Fibroblast of mammary gland (primary cell): Measurements from ENCODE around the gene RPE65.
"Not testable (repeated sequence)": the region's sequence is repeated elsewhere in the genome, so short reads cannot be mapped to it uniquely, and the experiment has no call there.

Experiments used
- DNase-seq: peaks from one replicate; pipeline ENCODE4 v3.0.0-alpha.2; 2010; ENCODE audit warnings: low read depth
- H3K4me3 ChIP-seq: 2 replicates; pipeline ENCODE4 v1.5.1; 2011; ENCODE audit warnings: low read depth, mild to moderate bottlenecking, low read length, moderate library complexity; ENCODE audit not compliant: control insufficient read depth
- TF ChIP-seq, protein P1 (sequence below): conservative IDR thresholded peaks from 2 replicates; pipeline ENCODE4 v1.5.1; 2011; ENCODE audit warnings: low read depth, low read length, inconsistent platforms; ENCODE audit not compliant: control insufficient read depth, insufficient read depth

The RPE65 gene

GRCh38 chr1:68449901-68450300 is at the start of gene RPE65:
TSS of gene RPE65 (minus strand) at chr1:68449954. CDS start at chr1:68449905, 49 bp downstream.
- no peak for DNase-seq
- TF ChIP-seq, protein P1, sequence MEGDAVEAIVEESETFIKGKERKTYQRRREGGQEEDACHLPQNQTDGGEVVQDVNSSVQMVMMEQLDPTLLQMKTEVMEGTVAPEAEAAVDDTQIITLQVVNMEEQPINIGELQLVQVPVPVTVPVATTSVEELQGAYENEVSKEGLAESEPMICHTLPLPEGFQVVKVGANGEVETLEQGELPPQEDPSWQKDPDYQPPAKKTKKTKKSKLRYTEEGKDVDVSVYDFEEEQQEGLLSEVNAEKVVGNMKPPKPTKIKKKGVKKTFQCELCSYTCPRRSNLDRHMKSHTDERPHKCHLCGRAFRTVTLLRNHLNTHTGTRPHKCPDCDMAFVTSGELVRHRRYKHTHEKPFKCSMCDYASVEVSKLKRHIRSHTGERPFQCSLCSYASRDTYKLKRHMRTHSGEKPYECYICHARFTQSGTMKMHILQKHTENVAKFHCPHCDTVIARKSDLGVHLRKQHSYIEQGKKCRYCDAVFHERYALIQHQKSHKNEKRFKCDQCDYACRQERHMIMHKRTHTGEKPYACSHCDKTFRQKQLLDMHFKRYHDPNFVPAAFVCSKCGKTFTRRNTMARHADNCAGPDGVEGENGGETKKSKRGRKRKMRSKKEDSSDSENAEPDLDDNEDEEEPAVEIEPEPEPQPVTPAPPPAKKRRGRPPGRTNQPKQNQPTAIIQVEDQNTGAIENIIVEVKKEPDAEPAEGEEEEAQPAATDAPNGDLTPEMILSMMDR = no peak
- no peak within 1 kb of the TSS for H3K4me3 ChIP-seq

GRCh38 chr1:68497358-68497698 is 47.6 kb upstream of the RPE65 start:
- H3K4me3 ChIP-seq = peak overlapping the region; percentile 51
- DNase-seq = no peak
- TF ChIP-seq, protein P1 = no peak

DNA sequence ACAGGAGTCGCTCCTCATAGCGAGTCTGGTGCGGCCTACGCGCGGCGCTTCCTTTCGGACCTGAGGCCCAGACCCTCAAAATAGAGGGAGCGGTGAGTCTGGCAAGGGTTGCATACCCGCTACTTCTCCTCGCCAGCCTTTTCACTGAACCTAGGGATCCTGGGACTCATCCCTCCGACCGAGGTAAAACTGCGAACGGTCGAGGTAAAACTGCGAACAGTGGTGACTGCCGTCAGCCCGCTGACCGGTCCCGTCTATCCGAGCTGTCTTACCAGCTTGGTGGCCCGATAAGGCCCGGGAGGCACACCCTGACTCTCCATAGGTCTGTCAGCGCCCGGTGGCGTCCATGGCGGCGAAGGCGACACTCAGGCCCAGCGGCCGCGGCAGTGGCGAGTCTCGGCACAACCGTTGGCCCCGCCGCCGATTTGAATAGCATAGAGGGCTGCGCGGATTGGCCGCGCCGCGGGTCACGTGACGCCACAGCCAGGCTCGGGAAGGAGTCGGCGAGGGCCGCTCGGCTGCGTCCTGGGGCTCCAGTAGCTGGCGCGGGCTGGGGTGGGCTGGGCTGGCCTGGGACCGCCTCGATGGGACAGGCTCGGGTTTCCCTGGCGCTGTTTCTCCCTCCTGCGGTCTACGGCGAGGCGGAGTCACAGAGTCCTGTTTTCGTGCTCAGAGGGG is 47.1 kb upstream of the RPE65 start, which contains the start of gene DEPDC1:
DEPDC1 (minus strand) TSS at position 403 of the 678 bp plus-strand sequence; CDS start at position 320, 83 bp downstream.
- H3K4me3 ChIP-seq = peak within 1 kb of the TSS; percentile 98
- TF ChIP-seq, protein P1 = no peak
- peak; percentile 93 for DNase-seq

DNA sequence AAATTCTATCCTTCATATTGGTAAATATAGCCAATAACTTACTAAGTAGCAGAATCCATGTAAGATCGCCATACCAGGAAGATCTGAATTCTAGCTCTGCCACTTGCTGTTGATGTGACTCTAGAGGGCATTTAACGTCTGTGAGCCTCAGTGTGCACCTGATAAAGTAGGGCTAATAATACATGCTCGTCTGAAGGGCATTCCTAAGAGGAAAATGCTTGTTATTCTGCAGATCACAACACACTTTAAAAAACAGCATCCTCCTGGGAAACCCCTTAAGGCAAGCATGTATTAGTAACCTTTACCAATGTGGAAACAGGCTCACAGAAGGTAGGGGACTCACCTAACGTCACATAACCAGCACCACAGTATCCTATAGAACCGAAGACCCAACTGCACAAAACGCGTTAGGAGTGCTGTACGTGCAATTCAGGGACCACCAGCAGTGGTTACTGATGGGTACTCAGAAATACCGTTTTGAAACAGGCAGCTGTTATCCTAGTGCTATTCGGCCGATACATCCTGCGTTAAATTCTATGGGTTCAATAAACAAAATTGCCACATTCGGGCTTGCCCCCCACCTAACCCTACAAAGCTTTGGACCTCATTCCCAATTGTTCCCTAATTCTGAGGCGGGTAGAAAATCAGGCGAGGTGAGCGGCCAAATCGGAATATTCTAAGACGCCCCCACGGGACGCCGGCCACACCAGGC is 46.4 kb upstream of the RPE65 start:
- peak overlapping the region; percentile 98 for H3K4me3 ChIP-seq
- no peak for DNase-seq
- TF ChIP-seq, protein P1 = no peak

- DNase-seq = no peak
- TF ChIP-seq, protein P1 = no peak
- peak overlapping the region; percentile 98 for H3K4me3 ChIP-seq
Measured at GRCh38 chr1:68495532-68495931, 45.8 kb upstream of the RPE65 start.

DNA sequence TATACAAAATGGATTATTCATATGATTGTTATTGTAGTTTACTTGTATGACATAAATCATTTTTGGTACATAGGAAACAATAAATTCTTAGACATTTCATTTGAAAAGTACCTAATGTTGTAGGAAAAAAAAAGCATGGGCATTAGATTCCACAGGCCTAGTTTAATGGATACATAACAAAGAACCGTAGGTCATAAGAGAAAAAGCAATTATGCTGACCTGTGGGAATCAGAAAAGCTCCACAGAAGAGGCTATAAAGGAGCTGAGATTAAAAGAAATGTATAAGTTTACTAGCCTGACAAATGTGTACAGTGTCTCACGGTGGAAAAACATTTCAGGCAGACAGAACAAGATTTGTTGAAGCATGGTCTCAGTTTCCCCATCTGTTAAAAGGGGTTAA is 43.4 kb upstream of the RPE65 start:
- no peak for DNase-seq
- no peak overlapping the region for H3K4me3 ChIP-seq
- TF ChIP-seq, protein P1 = no peak

- H3K4me3 ChIP-seq, DNase-seq: not testable (repeated sequence)
Measured at GRCh38 chr1:68492255-68492654, 42.5 kb upstream of the RPE65 start.
